Effector CD4-positive, alpha-beta T cell (primary cell): Measurements from ENCODE around the gene RRP1.

Experiments
- DNase-seq: peaks from one replicate; pipeline ENCODE4 v3.0.0-alpha.2; 2020
- total RNA-seq: gene quantifications from one replicate; lab custom pipeline; 2026; lab: John Stamatoyannopoulos, UW

The RRP1 gene
- 33.0 reads per million, percentile 58 among the genes with 10 or more reads in this experiment for total RNA-seq

- peak; percentile 93 for DNase-seq
These were observed at the start of gene RRP1 for GRCh38 chr21:43789276-43790009. TSS of gene RRP1 (plus strand) at chr21:43789577. CDS start at chr21:43789630, 53 bp downstream.

- no peak for DNase-seq
These were observed 49.5 kb upstream of the RRP1 start for GRCh38 chr21:43739621-43740435.

GRCh38 chr21:43740497-43741156, 48.8 kb upstream of the RRP1 start:
- DNase-seq, result no peak

- no peak for DNase-seq
These were observed 47.8 kb upstream of the RRP1 start for GRCh38 chr21:43741423-43742096.

GRCh38 chr21:43743947-43744346, 45.4 kb upstream of the RRP1 start:
- no peak for DNase-seq

GRCh38 chr21:43744725-43745124, 44.7 kb upstream of the RRP1 start:
- DNase-seq, result no peak

- no peak for DNase-seq
These were observed 43.4 kb upstream of the RRP1 start for GRCh38 chr21:43745772-43746517.

- no peak for DNase-seq
These were observed 40.8 kb upstream of the RRP1 start for GRCh38 chr21:43748622-43749021.

GRCh38 chr21:43749651-43750262, 39.6 kb upstream of the RRP1 start:
- no peak for DNase-seq

GRCh38 chr21:43750339-43751033, 38.9 kb upstream of the RRP1 start:
- no peak for DNase-seq

GRCh38 chr21:43751955-43752591, 37.3 kb upstream of the RRP1 start:
- no peak for DNase-seq

GRCh38 chr21:43752758-43753438, 36.5 kb upstream of the RRP1 start:
- no peak for DNase-seq

- no peak for DNase-seq
These were observed 36.0 kb upstream of the RRP1 start for GRCh38 chr21:43753439-43753799.

- DNase-seq, result no peak
These were observed 34.2 kb upstream of the RRP1 start for GRCh38 chr21:43754948-43755781.

GRCh38 chr21:43755820-43756594, 33.4 kb upstream of the RRP1 start:
- DNase-seq, result no peak

GRCh38 chr21:43757601-43758000, 31.8 kb upstream of the RRP1 start:
- no peak for DNase-seq

- no peak for DNase-seq
These were observed 31.2 kb upstream of the RRP1 start for GRCh38 chr21:43758111-43758641.

- no peak for DNase-seq
These were observed 30.6 kb upstream of the RRP1 start for GRCh38 chr21:43758811-43759210.
